ENCODE measurements around the gene SLC45A3.
"Not testable (repeated sequence)": the region's sequence is repeated elsewhere in the genome, so short reads cannot be mapped to it uniquely, and the experiment has no call there.

The SLC45A3 gene

DNA sequence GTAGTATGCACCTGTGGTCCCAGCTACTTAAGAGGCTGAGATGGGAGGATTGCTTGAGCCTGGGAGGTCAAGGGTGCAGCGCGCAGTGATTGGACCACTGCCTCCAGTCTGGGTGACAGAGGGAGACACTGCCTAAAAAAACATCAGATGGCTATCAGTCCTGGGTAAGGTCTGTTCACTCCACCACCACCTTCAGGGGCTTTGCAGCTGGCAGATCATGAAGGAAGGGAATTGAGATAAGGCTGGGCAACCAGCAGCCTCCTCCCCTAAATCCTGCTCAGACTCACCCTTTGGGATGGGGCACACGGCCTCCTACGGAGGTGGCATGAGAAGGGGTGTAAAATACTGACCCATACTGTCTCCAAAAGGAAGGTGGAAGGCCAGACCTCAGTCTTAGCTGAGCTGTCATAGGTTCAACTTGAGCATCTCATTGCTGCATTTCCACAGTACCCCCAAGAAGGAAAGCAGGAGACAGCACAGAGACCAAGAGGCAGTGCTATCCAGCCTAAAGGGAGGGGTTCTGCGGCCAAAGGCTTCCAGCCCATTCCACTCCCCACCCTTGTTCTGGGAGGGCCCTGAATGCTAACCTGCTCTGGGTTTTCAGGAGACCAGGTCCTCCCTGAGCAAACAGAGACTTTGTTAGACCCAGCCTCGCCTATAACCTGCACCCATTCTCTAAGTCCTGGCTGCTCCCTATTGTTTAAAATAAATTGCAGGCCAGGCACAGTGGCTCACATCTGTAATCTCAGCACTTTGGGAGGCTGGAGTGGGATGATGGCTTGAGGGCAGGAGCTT is 13.7 kb downstream of the SLC45A3 start:
- no peak for DNase-seq

DNA sequence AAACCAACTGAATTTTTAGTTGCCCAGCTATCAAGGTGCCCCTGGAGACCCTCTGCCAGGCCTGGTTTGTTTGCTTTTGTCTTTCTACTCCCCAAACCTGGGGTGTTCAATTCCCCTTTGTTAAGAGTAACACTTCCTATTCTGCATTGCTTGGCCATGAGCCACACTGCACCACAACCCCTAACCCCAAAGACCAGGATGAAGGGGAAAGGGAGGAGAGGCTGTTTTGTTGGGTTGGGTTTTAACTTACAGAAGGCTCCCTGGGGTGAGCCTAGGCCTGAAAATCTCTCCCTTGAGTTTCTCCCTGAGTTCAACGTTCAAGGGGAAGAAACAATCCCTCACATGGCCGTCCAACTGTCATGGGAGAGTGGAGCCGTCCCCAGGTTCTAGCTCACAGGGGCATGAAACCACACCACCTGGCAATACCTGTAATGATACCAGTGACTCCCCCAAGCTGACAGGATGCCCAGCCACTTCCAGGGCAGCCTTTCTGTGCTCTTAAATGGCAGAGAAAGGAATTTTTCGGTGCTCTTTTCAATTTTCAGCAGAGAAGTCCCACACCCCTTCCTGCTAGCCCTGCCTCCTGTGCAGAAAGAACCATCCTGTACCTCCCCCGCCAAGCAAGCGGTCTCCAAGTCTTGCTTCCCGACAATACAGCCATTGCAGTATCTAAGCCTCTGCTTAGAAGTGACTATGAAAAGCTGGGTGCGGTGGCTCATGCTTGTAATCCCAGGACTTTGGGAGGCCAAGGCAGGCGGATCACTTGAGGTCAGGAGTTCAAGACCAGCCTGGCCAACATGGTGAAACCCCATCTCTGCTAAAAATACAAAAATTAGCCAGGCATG is 14.9 kb downstream of the SLC45A3 start:
- no peak for DNase-seq

DNA sequence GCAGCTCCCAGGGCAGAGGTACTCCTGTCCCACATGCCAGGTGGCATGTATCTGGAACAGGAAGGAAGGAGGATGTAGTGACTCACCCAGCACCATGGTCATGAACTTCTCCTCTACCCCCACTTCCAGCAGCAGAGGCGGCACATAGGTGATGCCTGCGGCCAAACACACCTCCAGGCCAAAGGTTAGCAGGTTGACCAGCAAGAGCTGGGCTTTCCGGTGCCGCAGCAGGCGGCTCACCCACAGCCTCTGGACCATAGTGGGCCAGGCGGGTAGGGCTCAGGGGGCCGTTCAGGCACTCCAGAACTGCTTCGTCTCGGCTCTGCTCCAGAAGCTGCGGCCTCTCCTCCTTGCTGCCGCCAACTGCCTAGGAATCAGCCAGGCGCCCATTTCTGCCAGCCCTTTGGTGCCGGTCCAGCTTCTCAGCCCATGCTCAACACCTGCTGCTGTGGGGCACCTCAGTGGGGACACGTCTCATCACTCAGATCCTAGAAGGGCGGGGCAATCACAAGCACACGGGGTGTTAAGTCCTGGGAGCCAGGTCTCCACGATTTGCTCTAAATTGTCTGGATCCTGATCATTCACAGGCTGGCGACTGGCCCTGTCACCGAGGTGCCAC is 15.8 kb downstream of the SLC45A3 start:
- DNase-seq = no peak

DNA sequence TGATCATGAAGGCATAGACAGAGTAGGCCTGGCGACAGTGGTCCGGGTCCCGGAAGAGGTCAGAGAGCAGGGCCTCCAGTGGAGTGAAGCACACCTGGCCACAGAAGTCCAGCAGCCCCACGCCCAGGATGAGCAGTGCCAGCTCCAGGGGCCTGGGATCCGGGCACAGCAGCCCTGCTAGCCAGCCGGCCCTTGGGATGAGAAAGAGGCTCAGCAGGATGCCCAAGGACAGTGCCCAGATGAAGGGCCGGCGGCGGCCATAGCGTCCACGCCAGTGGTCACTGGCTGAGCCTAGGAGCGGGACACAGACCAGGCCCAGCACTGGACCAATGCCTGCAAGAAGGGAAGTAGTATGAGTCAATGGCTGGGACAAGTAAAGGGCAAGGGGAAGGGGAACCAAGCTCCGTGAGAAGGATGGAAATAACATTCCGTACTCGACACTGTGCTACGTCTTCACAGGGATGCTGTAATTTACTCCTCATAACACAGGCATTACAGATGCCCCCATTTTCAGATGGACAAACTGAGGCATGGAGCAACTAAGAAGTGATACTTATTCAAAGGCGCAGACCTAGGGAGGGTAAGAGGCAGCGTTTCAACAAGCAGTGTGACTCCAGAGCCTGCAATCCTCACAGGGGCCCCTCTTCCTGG is 16.9 kb downstream of the SLC45A3 start:
- no peak for DNase-seq

DNA sequence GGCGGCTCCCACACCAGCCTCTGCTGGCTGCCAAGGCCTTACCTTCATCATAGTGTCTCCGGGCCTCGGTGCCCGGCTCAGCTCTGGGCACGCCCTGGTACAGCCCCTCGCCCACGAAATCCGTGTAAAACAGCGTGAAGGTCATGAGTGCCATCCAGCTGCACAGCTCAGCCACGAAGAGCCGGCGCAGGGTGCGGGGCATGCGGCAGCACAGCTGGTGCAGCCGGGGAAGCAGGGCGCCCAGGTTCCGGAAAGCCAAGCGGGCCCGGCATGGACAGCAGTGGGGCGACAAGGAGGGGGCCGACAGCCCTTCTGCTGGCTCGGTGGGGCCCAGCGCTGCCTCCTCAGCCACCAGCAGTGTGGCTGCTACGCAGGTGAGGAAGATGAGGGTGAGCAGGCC is 17.5 kb downstream of the SLC45A3 start:
- DNase-seq = no peak

DNA sequence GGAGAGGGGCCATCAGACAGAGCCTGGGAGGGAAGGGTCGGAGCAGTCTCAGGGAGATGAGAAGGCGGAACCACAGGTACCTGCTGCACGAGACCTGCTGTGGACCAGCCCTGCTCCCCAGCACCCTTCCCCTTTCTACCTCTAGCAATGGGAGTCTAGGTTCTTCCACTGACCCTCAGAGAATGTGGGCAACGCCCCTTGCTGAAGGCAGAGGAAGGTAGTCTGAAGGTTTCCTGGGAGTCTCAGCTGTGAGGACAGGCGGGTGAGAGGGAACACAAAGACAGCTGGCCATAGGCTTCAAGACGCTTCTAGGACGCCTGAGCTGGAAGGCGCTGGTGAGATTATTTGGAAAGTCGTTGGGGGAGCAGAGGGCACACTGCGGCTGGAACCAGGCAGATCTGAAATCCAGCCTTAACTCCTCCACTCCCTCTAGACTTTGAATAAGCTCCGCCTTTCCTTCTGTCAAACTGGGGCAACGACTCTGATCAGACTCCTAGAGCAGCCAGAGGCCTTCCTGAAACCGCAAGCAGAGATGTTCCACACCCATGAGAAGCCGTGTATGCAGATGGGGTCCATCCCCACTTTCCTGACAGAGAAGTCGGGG is 18.1 kb downstream of the SLC45A3 start:
- DNase-seq = no peak

DNA sequence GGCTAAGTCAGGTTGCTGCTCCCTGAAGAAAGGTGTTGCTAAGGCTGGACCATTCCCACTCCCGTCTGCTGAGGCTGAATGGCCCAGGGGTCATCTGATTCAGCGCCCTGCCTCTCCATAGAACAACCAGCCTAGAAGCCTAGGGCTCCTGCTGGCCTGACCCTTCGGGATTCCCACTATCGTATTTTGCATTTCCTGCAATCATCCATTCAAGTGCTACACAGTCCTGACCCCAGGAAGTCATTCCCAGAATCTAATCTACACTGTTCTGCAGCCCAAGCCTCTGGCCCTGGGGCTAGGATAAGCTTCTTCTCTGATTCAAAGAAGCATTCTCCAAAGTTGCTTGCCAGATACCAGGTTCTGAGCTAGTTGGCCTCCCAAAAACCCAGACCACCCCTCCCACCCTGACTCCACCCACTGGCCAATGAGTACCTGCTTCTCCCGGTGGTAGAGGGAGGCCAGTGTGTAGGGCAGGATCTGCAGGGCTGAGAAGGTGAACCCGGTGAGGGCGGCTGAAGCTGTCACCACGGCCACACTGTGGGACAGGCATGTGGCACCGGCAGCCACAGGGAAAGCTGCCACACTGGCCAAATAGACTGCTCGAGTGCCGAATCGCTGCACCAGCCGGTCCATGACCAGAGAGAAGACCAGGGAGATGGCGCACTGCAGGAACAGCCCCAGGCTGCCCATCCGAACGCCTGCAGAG is 18.7 kb downstream of the SLC45A3 start:
- DNase-seq = no peak

DNA sequence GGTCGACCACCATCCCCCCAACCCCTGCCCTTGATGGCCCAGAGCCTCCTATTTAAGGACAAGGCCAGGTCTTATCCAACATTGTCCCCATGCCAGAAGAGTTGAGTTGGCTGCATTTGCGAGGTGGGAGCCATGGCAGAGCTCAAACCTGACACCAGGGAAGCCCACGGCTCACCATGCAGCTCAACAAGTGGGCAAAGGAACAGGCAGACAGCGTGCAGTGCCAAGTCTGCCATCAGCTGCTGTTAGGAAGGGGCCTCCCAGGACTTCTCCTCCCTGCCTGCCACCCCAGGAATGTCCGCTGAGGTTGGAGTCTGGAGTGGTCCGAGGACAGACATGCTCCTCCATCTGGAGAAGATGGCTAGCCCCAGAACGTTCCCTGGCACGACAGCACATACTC is 19.9 kb downstream of the SLC45A3 start:
- no peak for DNase-seq

DNA sequence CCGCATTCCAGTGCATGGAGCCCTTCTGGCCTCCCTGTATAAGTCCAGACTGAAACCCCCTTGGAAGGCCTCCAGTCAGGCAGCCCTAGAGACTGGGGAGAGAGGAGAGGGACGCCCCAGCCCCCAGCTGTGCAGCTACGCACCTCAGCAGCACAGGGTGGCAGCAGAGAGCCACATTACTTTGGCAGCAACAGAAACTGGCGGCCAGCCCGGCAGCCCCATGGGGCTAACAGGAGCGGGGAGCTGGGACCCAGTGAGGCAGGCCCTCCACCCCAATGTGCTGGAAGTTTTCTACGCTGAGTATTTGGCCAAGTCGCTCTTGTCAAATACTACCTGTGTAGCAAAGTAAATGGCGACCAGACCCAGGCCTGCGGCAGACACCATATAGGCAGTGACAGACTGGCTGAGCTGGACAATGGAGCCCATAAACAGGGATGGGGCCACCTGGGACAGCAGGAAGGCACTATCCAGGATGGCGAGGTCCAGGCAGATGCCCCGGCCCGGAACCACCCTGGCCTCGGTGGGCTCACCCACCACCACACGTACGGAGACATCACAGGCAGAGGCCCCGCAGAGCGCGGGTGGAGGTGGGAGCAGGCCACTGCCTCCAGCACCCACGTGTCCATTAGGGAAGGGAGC is 21.2 kb downstream of the SLC45A3 start:
- DNase-seq = peak; percentile 74

DNA sequence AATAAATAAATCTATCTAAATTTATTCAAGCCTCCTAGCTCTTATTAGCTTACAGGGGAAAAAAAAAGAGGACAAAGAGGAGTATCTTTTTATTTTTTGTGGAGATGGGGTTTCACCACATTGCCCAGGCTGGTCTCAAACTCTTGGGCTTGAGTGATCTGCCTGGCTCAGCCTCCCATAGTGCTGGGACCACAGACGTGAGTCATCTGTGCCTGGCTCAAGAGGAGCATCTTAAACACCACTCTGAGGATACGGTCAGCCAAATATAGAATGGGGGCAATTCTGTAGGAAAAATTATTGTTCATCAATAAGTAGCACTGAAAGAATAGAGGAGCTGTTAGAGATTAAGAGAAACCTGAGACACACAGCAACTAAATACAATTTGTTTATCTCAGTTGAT is 24.1 kb downstream of the SLC45A3 start:
- DNase-seq = no peak

DNA sequence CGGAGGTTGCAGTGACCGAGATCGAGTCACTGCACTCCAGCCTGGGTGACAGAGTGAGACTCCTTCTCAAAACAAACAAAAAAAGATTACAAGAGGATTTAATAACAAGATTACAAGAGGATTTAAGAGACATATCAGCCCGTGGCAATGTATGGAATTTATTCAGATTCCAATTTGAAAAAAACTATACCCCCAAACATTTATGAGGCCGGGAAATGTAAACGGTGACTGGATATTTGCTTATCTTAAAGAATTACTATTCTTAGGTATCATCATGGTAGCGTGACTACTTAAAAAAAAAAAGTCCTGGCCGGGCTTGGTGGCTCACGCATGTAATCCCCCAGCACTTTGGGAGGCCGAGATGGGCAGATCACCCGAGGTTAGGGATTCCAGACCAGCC is 27.3 kb downstream of the SLC45A3 start:
- no peak for DNase-seq

DNA sequence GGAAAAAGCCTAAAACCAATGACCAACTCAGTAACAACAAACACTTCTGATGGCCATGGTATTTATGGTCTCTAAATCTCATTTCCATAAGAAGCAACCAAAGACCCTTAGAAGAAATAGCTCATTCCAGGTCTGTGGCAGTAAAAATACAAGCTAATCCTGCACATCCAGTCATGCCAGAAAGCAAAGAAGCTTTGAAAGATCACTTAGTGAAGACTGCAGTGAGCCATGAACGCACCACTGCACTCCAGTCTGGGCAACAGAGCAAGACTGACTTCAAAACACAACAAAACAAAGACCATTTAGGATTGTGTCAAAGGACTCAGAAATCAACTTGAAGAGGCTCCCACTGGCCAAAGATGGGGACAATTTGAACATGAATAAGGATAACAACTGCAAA is 30.1 kb downstream of the SLC45A3 start:
- DNase-seq = no peak

DNA sequence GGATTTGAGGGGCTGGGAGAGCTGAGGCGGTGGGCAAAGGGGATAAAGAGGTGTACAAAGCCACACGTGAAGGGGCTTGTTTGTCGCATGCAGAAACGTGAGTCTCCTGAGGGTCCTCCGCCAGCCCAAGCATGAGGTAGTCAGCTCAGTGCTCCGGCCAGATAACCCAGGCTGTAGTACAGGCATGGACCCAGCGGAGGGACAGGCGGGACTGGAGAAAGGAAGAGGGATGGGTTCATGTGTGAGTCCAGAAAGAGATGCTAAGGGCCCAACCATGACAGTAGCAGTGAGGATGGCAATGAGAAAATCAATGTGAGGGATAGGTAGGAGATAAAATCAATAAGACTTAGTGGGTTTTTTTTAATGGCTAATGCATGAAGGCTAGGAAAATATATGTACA is 34.8 kb downstream of the SLC45A3 start:
- DNase-seq = no peak

DNA sequence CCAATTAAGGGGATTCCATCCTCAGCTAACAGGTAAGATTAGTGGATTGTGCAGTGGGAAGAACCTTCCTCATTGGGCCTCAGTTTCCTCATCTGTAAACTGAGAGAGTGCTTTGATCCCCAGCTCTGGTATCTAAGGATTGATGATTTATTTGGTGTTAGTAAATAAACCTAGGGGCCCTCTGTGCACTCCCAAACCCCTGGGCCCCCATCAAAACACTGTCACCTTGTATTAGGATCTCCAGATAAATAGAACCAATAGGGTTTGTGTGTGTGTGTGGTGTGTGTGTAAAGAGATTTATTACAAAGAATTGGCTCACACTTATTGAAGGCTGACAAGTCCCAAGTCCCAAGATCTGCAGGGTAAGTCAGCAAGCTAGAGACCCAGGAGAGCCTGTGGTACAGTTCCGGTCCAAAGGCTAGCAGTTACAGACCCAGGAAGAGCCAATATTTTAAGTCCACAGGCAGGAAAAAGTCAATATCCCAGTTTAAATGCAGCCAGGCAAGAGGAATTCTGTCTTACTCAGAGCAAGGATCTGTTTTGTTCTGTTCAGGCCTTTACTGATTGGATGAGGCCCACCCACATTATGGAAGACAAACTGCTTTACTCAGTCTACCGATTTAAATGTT is 37.5 kb downstream of the SLC45A3 start:
- no peak for DNase-seq

DNA sequence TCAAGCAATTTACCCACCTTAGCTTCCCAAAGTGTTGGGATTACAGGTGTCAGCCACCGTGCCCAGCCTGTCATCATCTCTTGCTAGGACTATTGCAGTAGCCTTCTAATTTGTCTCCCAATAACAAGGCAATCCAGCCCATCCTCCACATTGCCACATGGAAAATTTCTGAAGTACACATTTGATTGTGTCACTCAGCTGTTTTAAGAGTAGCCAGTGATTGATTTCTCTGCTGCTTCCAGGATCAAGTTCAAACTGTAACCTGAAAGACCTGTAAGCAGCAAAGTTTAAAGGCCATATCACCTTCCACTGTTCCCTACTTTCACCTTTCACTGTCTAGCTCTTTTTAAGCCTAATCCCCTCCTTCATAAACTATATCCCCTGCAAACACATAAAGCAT is 40.7 kb downstream of the SLC45A3 start:
- DNase-seq = no peak

DNA sequence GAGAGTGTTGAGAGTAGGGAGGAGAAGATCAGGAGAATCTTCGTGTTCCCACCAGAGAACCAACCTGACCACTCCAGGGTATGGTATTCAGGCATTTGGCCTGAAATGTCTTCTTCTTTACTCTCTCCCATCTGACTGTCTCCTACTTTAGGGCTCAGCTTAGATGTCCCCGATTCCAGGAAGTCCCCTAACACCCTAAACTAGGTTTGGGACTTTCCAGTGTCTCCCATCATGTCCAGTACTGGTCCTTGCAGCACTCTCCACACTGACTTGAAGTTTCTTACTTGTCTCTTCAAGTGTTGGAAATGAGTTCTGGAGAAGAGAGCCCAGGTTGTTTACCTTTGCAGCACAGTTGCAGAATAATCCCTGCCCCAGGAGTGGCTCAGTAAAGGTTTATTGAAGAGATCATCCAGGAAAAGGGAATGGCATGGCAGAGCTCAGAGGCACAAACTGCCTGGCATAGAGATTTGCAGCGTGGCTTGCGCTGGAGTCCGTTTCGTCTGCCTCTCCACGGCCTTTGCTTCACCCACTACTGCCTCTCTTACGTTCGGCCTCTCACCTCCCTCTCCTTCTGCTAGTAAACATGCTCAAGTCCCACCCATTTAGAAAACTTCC is 42.3 kb downstream of the SLC45A3 start:
- DNase-seq = no peak

DNA sequence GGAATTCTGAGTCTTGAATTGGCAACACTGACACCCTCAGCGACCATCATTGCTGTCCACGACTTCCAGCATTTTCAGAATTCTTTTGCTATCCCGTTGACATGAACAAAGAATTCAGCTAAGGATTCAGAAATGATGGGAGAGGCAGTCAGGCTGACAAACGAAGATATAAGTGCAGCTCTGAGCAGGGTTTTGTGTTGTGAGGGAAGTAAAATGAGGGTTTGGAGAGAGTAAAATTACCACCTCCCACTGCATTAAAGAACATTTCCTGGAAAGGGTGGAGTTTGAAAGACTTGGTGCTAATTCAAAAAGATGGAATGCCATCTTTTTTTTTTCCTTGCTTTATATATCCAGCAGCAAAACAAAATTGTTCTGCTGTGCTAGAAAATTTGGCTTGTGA is 43.6 kb downstream of the SLC45A3 start:
- no peak for DNase-seq

DNA sequence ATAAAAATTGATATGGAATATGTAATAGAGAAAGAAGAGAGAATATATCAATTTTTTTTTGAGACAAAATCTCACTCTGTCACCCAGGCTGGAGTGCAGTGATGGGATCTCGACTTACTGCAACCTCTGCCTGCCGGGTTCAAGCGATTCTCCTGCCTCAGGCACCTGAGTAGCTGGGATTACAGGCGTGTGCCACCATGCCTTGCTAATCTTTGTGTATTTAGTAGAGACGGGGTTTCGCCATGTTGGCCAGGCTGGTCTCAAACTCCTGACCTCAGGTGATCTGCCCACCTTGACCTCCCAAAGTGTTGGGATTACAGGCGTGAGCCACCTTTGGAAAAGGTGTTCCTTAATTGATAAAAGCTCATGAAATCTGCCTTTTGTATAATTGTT is 44.2 kb downstream of the SLC45A3 start:
- DNase-seq = not testable (repeated sequence)

DNA sequence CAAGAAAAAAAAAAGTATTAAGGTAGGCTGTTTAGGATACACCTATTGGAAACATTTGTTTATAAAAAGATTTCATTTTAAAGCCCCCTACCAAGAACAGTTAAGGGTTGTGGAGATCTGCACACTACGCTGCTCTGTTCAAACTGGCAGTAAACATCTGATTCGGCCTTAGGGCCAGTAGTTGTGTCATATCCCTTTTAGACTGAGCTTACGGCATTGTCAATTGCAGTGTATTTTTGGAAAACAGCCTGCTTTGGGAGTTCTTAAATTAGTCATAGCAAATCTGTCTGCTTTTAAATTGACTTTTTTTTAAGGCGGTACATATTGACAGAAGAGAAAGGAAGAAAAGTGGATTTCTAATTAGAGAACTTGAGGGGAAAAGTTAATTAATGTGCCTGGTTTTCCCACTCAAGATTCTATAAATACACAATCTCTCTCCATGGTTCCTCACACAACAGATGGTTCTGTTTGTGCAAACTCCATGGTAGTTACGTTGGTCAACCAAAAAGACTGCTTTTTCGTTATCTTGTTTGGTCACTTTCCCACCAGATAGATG is 46.8 kb downstream of the SLC45A3 start:
- no peak for DNase-seq

DNA sequence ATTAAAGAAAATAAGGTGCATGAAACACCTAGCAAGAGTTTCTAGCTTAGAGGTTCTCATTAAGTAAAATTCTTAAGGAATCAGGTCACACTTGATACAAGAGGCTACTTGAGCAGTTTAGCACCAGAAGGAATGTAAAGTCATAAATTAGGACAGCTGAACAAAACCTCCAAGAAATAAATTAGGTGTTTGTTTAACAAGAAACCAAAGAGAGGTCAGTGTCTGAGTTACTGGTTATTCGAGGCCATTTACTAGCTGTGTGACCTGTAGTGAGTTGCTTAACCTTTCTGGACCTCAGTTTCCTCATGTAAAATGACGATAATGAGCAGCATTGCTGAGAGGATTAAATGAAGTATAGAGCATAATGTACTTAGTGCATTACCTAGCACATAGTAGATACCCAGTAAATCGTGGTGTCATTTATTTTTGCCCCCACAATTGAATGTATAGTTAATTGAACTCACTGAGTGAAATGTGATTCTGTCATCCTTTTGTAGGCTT is 47.6 kb downstream of the SLC45A3 start:
- DNase-seq = no peak

Data from activated CD4-positive, alpha-beta T cell treated with anti-CD3 and anti-CD28 coated beads, Interleukin-2, amount 50 U/mL, for 16 hours (primary cell).